CD4-positive, alpha-beta T cell treated with Interleukin-15 for 1 hour (primary cell): ENCODE results near the gene TXLNB.
"Not testable (repeated sequence)": the region's sequence is repeated elsewhere in the genome, so short reads cannot be mapped to it uniquely, and the experiment has no call there.

Source experiments
- DNase-seq: peaks from one replicate; pipeline ENCODE4 v3.0.0-alpha.2; 2020

TXLNB gene

DNA sequence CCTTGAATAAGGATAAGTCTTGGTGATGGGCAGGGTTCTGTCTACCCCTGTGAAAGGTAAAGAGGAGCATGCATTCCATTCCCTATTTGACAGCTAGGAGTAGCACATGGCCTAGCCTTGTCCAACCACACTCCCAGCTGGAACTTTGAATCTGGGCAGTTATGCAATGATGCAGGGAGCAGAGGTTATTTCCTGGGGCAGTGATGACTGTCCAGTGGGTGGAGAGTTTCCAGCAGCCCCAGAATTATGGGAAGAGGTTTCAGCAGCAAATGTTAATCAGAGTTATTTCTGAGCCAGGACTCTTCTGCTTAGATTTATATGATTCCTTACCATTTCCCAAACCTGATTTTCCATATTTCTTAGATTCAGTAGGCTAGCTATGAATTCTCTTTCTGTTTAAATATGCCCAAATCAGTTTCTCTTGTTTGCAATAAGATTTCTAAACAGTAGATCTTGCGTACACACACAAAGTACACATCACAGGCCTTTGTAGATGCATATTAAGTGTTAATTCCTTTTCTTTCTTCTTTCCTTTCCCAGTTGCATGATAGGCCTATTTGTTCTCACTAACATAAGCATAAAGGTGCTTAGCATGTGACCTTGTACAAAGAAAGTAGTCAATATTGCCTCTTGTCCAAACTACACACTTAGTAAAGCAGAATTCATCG, 17.3 kb upstream of the TXLNB start:
- peak; percentile 17 for DNase-seq

DNA sequence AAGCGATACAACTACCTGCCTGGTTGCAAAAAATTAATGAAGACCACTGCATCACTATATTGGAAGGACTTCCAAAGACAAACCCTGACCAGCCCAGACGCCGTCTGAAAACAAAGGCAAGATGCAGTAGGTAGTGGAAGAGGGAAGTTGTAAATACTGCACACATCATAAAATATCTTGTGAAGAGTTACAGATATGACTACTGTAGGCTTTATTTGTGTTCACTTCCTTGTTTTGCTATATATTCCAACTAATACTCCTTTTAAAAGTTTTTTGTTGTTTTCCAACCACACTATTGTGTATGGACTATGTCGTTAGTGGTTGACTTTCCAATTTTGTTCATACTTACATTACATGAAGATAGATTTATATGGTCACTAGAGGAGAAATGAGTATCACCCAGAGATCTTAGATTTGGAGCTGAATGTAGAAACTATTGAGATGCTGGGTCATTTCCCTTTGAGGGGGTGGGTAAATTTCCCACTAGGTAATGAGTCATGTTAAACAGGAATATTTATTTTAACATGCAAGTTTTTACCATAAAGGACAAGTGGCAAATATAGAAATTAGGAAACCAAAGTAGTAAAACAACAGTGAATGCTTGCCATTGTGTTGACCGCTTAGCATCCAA, 16.6 kb upstream of the TXLNB start:
- no peak for DNase-seq

DNA sequence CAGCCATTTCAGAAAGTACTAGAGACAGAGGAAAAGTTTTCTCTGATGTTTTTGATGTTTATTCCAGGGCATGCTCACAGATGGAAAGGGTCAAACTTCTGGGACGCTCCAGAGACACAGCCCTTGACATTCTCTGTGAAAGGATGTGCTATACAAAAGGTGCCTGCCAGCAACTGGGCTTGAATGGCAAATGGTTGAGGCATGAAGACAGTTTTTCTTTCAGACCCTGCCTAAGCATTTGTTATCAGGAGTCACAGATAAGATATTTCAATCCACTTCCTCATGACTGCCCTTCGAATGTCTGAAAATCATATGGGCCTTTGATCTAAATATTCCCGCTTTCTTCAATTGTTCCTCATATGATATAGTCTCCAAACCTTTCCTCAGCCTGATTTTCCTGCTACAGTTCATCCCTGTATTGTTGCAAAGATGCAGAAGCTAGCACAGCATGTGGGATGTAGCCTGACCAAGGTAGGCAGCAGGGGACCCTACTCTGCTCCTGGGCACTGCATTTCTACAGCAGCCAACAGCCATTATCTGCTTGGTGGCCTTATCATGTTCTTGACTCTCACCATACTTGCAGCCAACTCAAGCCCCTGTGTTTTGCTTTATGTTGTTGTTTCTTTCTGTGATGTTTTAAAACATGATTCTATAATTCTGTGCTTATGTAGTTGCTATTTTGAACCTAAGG, 14.6 kb upstream of the TXLNB start:
- no peak for DNase-seq

DNA sequence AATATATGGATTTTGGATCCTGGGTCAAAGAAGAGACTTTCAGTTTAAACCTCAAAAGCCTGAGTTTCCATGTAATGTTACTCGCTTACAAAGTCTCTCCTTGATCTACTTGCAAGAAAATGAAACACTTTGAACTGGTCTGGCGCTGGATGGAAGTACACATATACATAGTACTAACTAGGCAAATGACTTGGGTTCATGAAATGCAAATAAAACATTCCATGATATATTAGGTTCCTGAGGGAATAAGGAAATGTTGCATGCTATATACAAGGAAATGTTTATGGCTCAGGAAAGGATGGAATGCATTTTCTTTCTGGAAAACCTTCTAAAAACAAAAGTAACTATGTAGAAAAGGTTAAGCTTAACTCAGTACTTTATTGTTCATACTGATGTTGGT, 11.4 kb upstream of the TXLNB start:
- no peak for DNase-seq

DNA sequence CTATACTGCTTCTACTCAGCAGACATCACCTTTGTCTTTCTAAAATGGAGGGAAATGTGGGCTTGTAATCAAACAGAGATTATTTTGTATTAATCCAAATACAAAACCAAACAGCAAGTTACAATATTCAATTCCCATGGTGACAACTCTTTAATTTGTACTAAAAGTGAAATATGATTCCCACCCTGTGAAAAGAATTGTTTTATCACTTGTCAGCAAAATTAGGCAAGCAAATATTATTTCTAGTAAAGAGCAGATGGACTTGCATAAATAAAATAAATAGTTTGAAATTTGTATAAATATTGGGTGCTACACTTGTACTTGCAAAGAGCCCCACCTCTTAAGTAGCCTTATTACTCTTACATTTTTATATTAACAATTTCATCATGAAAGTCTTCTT, 6.1 kb upstream of the TXLNB start:
- no peak for DNase-seq

DNA sequence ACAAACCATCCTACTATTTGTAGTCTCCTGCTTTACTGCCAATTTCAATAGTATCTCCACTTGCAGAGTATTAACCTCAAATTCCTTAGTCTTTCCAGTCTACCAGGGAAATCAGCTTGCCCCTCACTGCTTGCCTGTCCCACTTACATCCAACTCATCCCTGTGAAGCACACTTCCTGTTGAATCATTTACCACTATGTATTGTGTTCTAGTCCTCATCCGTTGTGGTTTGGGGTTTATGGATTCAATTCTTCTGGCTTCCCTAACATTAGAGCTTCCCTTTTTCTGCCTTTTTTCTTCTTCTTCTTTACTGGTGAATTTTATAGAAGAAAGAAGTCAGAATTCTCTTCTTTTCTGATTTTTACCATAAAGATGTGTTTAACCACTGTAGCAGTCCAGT, 5.1 kb upstream of the TXLNB start:
- DNase-seq: no peak

DNA sequence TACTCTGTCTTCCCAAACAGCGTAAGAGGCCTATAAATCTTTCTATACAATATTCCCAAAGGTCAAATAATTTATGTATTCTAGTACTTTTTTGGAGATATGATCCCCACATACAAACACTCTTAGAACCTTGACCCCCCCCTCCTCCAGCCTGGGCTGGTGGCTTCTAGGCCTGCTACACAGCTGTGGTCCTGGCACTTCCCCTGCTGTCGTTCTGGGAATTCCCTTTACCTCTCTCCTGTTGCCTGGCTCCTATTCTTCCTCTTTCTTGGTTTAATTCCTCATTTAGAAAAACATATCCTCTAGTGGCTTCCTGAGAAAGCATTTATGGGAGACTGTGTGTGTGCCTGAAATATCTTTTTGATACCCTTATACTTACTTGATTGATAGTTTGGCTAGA, 4.1 kb upstream of the TXLNB start:
- DNase-seq: peak; percentile 44

DNA sequence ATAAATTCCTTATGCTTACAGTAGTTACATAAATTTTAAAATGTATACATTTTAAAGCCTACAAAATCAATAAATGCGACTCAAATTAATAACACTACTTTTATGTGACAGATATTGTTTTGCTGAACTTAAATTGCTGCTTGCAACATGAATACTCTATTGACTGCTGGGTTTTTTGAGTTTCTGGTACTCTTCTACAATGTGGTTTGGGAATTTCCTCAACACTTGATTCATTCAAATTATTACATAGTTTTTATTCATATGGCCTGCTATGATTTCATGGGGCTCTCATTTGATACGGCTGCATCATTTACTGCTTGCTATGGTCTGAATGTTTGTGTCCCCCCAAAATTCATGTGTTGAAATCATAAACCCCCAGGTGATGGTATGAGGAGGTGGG, 2.3 kb upstream of the TXLNB start:
- no peak for DNase-seq

DNA sequence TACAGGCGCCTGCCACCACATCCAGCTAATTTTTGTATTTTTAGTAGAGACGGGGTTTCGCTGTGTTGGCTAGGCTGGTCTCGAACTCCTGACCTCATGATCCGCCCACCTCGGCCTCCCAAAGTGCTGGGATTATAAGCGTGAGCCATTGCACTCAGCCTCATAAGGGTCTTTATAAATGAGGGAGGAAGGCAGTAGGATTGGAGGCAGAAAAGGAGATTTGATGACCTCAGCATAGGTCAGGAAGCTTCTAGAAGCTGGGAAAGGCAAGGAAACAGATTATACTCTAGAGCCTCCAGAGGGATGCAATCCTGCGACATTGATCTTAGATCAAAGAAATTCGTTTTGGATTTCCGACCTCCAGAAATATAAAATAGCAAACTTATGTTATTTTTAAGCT, 1.4 kb upstream of the TXLNB start:
- DNase-seq: not testable (repeated sequence)

DNA sequence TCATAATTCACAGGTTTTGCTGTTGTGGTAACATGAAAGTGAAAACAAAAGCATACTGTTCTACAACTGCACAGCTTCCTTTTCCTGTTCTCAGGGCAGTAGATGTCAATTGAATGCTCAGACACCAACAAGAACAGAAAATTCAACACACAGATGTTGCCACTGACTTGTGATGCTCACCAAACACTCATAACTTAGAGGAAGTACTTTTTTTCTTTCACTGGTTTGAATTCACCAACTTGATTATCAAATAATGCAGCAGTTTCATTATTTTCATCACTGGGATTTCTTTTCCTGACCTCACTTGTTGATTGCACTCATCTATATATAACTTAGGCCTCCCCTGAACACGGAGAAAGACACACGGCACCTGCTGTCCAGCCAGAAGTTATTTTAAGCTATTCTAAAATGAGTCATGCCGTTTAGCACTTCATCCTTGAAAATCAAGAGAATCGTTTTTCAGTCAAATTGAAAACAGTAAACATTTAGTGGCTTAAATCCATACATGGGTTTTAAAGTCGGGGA, 949 bp downstream of the TXLNB start:
- peak; percentile 53 for DNase-seq

DNA sequence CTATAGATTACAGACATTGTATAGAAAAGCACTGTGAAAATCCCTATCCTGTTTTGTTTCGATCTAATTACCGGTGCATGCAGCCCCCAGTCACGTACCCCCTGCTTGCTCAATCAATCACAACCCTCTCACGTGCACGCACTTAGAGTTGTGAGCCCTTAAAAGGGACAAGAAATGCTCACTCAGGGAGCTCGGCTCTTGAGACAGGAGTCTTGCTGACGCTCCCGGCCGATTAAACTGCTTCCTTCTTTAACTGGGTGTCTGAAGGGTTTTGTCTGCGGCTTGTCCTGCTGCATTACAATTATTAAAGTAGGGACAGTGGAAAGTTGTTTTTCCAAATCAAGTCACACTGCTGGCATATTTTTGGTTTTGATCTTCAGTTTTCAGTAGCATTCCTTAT, 2.6 kb downstream of the TXLNB start:
- DNase-seq: no peak

DNA sequence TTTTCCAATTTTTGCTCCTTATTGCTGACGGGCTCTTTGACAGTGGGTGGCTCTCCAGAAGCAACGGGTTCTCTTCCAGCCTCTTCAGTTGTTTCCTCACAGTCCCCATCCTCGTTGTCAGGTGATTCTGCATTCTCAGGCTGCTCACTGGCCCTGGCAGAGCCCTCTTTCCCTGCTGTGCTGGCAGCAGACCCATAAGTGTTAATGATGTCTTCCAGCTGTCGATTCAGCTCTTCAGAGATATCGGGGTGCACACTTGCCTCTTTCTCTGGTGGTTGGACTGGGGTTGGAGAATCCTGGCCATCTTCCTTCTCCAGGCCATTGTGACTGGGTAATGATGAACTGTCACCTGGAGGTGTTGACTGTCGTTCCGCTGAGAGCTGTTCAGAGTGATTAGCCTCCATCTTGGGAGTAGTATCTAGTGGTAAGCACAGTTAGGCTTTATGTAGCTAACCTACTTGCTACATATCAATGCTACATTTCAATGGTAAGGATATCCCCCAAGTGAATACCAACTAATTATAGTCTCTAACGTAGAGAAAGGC, 3.2 kb downstream of the TXLNB start:
- DNase-seq: no peak

DNA sequence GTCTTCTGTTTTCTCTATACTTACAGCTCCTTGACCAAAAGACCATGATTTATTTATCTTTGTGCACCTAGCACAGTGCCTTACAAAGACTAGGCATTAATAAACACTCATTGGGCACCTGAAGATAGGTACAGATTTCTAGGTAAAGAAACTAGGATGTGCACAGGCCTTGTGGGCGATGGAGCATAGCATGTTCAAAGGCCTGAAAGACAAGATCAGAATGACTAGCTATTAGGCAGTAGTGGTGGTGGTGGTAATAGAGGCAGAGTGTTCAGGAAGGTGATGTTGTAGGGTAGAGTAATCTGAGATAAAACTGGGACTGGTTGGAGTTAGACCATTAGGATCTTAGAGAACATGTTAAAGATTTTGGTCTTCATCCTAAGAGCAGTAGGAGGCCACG, 3.9 kb downstream of the TXLNB start:
- DNase-seq: no peak

DNA sequence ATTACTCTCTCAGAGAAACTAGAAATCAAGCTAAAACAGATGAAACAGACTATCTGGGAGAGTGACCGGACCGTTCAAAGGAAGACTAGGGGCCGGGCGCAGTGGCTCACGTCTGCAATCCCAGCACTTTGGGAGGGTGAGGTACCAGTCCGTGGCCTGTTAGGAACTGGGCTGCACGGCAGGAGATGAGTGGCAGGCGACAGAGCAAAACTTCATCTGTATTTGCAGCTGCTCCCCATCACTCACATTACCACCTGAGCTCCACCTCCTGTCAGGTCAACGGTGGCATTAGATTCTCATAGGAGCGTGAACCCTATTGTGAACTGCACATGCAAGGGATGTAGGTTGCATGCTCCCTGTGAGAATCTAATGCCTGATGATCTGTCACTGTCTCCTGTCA, 5.4 kb downstream of the TXLNB start:
- DNase-seq: not testable (repeated sequence)

DNA sequence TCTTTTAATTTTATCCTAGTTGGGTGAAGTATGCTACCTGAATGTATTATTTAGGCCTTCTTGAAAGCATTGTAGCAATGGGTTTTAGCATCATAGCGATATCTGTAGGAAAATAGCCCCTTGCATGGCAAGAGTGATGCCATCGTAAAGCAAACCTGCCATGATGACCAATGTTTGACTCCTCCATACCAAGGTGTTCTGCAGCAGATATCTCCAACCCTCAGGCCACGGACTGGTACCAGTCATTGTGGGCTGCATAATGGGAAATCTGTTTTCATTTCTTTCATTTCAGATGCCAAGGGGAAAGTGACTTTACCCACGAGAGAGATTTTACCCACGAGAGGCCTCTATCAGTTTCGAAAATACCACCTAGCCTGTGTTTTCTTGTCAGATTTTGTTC, 6.2 kb downstream of the TXLNB start:
- no peak for DNase-seq

DNA sequence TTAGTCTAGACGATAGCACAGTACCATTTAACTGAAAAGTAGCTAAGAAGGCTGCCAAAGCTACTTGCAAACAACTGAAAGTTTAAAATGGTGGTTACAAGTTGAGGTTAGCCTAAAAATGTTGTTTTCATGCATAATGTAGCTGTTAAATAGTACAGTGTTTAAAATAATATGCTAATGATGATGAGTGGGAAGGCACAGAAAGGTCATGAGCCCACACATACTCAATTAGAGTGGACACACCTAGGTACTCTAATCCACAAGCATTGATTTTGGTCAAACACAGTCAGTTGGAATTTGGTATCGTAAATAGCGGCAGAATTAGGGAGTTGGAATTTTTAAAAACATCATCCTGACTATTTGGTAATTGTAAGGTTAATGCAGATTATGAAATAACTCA, 7.0 kb downstream of the TXLNB start:
- DNase-seq: no peak

DNA sequence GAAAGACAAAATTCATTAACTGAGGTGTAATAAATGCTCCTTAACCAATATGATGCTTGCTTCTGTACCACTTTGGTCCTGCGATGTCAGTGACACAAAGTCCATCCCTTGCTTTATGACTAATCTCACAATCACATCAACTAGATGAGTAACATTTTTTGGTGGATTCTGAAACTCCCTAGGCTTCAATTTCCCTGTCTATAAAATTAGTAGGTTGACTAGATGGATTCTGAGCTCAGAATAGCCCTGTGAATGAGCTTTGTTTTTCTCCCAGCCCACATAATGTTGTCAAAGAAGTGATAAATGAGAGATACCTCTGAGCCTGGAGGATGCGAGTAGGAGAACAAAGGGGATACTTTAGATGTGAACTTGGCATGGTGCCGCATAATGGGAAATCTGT, 9.1 kb downstream of the TXLNB start:
- no peak for DNase-seq

DNA sequence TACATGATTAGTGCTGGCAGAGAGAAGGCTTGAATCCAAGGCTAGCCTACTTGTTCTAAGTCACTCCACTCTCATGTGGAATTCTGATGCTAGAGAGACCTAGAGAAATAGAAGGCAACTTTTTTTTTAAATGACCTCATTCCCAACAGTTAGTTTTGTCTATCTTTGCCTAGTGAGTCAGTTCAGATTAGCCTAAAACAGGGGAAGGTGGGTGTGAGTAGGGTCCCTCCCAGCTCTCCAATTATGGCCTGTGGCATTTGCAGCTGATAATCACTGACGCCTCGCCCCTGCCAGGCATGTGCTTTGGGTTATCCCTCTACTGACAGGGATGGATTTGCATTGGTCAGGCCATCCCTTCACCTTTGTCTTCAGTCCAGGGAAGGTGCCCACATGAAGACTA, 13.6 kb downstream of the TXLNB start:
- DNase-seq: no peak

DNA sequence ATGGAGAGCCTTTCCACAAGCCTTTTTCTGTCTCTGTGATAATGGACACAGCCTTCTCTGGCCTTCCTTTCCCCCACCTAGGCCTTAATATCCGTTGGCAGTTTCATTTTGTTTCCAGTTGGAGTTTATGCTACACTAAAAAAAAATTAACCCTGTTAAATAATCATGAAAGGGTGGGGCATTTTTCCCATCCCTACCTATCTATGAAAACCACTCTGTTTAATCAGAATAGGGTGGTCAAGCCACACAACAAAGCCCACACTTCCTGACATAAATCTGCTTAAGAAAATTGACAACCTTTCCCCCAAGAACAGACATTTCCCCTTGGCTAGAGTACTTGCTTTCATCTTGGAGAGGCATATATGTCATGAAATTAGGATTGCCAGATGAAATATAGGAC, 14.2 kb downstream of the TXLNB start:
- no peak for DNase-seq

DNA sequence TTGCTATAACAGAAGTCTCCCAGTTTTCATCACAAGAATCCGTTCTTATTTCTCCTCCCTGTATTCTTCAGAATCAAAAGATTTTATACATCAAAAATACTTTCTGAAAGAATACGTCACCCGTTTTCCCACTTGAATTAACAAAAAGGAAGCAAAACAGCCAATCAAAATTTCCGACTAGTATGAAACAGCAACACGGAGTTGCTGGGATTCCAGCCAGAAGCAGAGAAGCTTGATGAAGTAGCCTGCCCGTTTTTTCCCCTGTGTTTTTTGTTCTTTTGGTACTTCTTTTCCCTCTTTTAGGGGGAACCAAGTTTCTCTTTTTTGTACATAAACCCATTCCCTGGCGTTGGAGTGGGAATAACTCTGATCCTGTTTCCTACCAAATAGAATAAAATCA, 14.6 kb downstream of the TXLNB start:
- DNase-seq: no peak

DNA sequence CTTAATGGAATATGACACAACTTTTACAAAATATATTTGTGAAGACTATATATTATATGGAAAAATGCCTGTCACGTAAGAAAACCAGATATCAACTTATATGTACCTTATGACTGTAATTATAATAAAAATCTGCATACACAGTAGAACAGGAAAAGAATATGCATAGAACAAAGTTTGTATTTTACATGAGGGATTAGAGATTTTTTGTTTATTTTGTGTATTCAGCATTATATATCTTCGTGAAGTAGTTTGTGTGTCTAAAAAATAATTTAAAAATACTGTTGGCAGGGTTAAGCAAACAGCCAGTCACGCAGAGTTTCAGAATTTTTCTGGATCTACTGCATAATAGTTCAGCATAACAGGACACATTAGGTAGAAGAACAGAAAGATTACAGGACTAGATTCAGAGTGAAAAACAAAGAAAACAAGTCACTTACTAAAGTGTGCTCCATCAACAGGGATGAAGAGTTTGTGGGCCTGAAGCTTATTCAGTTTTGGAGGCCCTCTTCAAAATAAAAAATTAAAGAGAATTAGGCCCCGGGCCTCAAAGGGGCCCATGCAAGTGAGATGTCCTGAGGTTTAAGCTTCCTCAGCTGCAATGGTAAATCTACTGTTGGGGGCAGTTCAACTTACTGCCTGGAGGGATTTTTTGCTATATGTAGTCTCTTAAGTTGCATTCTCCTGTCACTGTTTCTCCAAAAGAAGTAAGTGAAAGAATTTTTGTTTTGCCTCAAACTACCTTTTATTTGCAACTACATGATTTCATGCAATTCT, 16.3 kb downstream of the TXLNB start:
- no peak for DNase-seq

DNA sequence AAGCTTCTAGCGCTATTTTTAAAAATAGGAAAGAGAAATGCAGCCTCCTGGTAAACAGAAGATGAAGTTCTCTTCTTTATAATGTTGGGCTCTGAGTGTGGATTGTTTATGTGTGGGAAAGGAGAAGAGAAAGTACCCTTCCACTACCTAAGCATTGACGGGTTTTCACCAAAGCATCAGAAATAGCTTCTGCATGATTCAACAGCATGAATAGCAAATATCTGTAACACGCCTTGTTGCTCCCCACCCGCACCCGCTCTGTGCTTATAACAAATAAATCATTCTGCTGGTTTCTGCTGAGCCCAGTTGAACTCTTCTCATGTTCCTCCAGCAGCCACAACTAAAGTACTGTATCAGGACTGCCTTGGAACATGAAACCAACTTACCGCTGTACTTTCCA, 20.7 kb downstream of the TXLNB start:
- DNase-seq: peak; percentile 41

DNA sequence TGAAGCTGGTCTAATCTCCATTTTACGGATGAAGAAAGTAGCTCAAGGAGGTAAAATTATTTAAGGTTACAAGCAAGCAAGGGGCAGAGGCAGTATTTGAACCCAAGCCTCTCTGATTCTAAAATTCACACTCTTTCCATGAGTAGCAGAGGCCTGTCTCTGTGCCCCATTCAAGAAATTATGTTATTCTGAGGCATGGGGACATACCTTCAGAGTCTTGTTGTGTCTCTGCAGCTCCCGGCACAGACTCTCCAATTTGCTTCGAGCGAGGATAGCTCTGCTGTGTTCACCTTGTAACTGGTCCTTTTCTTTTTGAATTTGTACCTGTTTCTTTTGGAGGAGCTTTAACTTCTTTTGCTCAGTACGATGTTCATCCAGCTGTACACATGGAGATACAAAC, 21.5 kb downstream of the TXLNB start:
- DNase-seq: no peak
